WERI-Rb-1 (cell line): ENCODE measurements around the gene UBL4B.

Experiments
- DNase-seq: peaks from one replicate; pipeline ENCODE4 v3.0.0-alpha.2; 2020
- H3K27ac ChIP-seq: fragments of 250-450 bp; sonication (Bioruptor Pico); 2 replicates; pipeline ENCODE4 v1.5.1; 2020; ENCODE audit warnings: mild to moderate bottlenecking, moderate library complexity
- H3K27me3 ChIP-seq: fragments of 250-450 bp; sonication (Bioruptor Pico); 2 replicates; pipeline ENCODE4 v1.5.1; 2021; ENCODE audit warnings: mild to moderate bottlenecking, low read depth, moderate library complexity; ENCODE audit not compliant: insufficient read depth, severe bottlenecking
- H3K36me3 ChIP-seq: fragments of 250-450 bp; sonication (Bioruptor Pico); 2 replicates; pipeline ENCODE4 v1.5.1; 2020; ENCODE audit warnings: mild to moderate bottlenecking, moderate library complexity
- H3K4me3 ChIP-seq: 2 replicates; pipeline ENCODE4 v1.5.1; 2011; ENCODE audit warnings: low read depth, mild to moderate bottlenecking, control low read depth, low read length
- H3K9me3 ChIP-seq: fragments of 250-450 bp; sonication (Bioruptor Pico); 2 replicates; pipeline ENCODE4 v1.5.1; 2021; ENCODE audit warnings: mild to moderate bottlenecking, moderate library complexity; ENCODE audit not compliant: severe bottlenecking
- TF ChIP-seq, protein P1 (sequence below): IDR thresholded peaks from 2 replicates; pipeline ENCODE4 v1.5.1; 2011; ENCODE audit warnings: low read depth, mild to moderate bottlenecking, control low read depth, inconsistent platforms, low read length

UBL4B gene

DNA sequence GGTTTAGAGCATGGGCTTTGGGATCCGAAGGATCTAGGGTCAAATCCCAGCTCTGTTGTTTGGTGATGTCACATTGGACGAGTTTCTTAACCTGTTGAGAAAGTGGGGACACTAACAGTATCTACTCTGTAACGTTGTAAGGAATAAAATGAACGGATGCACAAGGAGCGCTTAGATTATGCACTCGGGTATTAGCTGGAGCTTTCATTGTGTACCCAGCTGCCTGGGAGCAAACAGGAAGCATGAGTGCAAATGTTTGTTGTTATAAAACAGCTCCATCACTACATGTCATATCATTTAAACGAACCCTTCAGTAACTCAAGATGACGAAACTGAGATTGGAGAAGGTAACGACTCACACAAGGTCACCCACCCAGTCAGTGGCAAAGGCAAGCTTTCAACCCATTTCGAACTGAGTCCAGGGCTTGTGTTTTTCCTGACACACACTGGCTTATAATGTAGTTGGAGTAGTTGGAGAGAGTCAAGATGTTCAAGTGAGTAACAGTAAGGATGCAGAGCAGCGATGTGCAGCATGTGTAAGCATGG is 21.9 kb downstream of the UBL4B start:
- Histone ChIP-seq H3K4me3 (no peak overlapping the region), H3K27me3 (no peaks in the 10 kb centered on the region), H3K36me3 (no peaks in the 10 kb centered on the region), H3K9me3 (no peaks in the 10 kb centered on the region), H3K27ac (no peak overlapping the region)
- TF ChIP-seq, protein P1, sequence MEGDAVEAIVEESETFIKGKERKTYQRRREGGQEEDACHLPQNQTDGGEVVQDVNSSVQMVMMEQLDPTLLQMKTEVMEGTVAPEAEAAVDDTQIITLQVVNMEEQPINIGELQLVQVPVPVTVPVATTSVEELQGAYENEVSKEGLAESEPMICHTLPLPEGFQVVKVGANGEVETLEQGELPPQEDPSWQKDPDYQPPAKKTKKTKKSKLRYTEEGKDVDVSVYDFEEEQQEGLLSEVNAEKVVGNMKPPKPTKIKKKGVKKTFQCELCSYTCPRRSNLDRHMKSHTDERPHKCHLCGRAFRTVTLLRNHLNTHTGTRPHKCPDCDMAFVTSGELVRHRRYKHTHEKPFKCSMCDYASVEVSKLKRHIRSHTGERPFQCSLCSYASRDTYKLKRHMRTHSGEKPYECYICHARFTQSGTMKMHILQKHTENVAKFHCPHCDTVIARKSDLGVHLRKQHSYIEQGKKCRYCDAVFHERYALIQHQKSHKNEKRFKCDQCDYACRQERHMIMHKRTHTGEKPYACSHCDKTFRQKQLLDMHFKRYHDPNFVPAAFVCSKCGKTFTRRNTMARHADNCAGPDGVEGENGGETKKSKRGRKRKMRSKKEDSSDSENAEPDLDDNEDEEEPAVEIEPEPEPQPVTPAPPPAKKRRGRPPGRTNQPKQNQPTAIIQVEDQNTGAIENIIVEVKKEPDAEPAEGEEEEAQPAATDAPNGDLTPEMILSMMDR: no peak
- no peak for DNase-seq

DNA sequence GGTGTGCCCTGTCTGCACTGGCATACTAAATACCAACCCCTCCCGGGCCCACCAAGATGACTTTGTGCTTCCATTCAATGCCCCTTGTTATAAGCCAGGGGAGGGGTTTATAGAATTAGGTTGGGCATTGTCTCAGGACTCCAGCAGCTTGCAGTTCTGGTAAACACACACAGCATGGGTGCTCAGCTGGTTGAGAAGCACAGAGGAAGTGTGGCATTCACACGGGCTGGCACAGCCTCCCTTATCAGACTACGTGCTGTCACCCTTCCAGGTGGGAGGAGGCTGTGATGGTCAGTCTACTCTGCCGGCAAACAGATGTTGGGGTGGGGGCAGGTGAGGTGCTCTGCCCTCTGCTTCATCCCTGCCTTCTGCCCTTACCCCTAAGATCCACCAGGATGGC is 23.0 kb downstream of the UBL4B start:
- TF ChIP-seq, protein P1: no peak
- Histone ChIP-seq H3K27ac (no peak overlapping the region), H3K4me3 (no peak overlapping the region), H3K9me3 (no peaks in the 10 kb centered on the region), H3K36me3 (no peaks in the 10 kb centered on the region), H3K27me3 (no peaks in the 10 kb centered on the region)
- DNase-seq: no peak

DNA sequence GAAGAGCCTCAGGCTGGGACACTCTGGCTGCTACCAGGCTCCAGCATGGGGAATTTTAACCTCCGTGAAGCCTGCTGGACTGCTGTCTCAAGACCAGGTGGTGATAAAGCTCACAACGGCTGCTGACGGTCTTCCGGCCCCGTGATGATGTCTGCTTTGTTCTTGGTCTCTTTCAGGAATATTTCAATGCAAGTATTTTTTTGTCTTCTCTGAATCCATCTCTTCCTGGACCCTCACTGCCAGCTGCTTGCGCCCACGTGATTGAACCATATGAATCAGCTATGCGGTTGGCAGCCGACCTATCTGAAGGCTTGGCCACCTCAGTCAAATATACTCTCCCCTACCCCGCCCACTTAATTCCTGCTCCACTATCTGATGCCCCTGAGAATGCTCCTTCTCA is 23.4 kb downstream of the UBL4B start:
- no peaks in the 10 kb centered on the region for H3K36me3 ChIP-seq
- TF ChIP-seq, protein P1: no peak
- H3K27ac ChIP-seq: no peak overlapping the region
- H3K4me3 ChIP-seq: no peak overlapping the region
- no peak for DNase-seq
- no peaks in the 10 kb centered on the region for H3K27me3 ChIP-seq
- no peaks in the 10 kb centered on the region for H3K9me3 ChIP-seq

DNA sequence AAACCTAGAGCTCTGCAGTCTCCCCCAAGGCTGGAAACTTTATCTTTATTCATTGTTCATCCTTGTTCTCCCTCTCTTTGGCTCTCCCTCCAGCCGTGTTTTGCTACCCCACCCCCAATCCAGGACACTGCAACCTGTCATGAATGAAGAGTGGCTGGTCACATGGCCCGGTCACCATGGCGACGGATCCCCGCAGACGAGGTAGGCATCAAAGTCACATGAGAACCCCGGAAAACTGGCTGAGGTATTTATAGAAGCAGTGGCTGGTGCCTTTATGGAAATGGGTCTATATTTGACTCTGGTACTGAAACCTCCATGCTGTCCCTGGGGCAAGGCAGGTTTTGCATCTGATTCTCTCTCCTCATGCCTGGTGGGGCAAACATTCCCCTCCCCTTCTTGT is 24.7 kb downstream of the UBL4B start:
- H3K36me3 ChIP-seq: no peaks in the 10 kb centered on the region
- 0 out of 2 replicates have a peak overlapping the region, but pooled peaks have one; percentile 9 for H3K27ac ChIP-seq
- TF ChIP-seq, protein P1: no peak
- H3K9me3 ChIP-seq: no peaks in the 10 kb centered on the region
- peak; percentile 89 for DNase-seq
- no peaks in the 10 kb centered on the region for H3K27me3 ChIP-seq
- no peak overlapping the region for H3K4me3 ChIP-seq

DNA sequence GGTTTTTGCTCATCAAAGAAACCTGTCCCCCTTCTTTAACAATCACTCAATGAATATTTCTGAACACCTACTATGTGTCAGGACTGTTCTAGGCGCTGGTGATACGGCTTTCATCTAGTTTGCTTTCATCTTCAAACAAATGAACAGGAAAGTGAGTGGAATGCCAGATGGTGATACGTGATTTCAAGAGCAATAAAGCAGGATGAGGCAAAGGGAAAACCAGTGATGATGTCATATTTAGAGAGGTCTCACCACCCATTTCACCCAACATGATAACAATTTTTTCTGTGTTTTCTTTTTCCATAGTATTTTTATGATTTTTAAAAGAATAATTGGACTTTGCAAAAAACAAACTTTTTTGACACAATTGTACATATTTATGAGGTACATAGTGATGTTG is 26.7 kb downstream of the UBL4B start:
- TF ChIP-seq, protein P1: no peak
- H3K36me3 ChIP-seq: no peaks in the 10 kb centered on the region

DNA sequence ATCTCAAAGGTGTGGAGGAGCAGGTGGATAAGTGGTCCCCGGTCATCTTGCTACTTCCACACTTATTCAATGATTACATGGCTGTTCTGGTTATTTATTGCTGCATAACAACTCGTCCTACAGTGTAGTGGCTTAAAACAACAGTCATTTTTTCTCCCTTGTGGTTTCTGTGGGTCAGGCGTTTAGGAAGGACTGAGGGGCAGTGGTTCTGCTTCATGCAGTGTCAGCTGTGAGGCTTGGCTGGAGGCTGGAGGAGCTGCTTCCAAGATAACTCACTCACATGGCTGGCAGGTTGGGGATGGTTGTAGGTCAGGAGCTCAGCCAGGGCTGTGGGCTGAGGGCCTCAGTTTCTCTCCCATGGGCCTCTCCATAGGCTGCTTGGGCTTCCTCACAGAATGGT is 32.1 kb downstream of the UBL4B start:
- Histone ChIP-seq H3K9me3 (no peaks in the 10 kb centered on the region), H3K27ac (no peak overlapping the region), H3K27me3 (no peaks in the 10 kb centered on the region), H3K4me3 (no peak overlapping the region), H3K36me3 (no peaks in the 10 kb centered on the region)
- DNase-seq: no peak
- TF ChIP-seq, protein P1: no peak

More for the DNA sequence above, 26.7 kb downstream of the UBL4B start:
- Histone ChIP-seq H3K9me3 (no peaks in the 10 kb centered on the region), H3K27ac (no peak overlapping the region), H3K4me3 (no peak overlapping the region), H3K27me3 (no peaks in the 10 kb centered on the region)
- no peak for DNase-seq
